K562 (cell line): Measurements from ENCODE around the gene ZNF613. TPM values are rescaled to one million over a fixed set of nuclear protein-coding genes. Genes with fewer than 3 reads are reported as not detected.

Experiments used
- CGGBP1 ChIP-seq: fragments of 250-450 bp; sonication (Bioruptor Pico); IDR thresholded peaks from 2 replicates; pipeline ENCODE4 v1.9.0; 2021; ENCODE audit warnings: mild to moderate bottlenecking
- CTCF ChIP-seq, 3 experiments: IDR thresholded peaks in 2 of 3; conservative IDR thresholded peaks in 1 of 3; 2 replicates each; pipeline ENCODE4 v1.5.1; 2011 to 2012; ENCODE audit warnings: low read length in 3 of 3, mild to moderate bottlenecking in 3 of 3, control low read depth in 2 of 3, improper control_type of control experiment in 1 of 3, inconsistent platforms in 1 of 3, low read depth in 1 of 3, mixed read lengths in 1 of 3, moderate library complexity in 1 of 3; ENCODE audit not compliant: insufficient read depth in 2 of 3
- FUS ChIP-seq: fragments of 200-400 bp; formaldehyde crosslinking; optimal IDR thresholded peaks from 2 replicates; pipeline ENCODE3; 2017; ENCODE audit warnings: low read depth, low read length
- HLTF ChIP-seq: fragments of 450-650 bp; IDR thresholded peaks from 2 replicates; pipeline ENCODE4 v1.6.1; 2016
- KAT2B ChIP-seq: IDR thresholded peaks from one replicate; pipeline ENCODE4 v1.6.1; 2012; ENCODE audit warnings: low read depth, mild to moderate bottlenecking, control low read depth, inconsistent platforms, low read length, moderate library complexity
- MITF ChIP-seq: IDR thresholded peaks from 2 replicates; pipeline ENCODE4 v1.6.1; 2014; ENCODE audit warnings: antibody characterized with exemption
- NFATC3 ChIP-seq: fragments of 450-650 bp; IDR thresholded peaks from 2 replicates; pipeline ENCODE4 v1.6.1; 2017; ENCODE audit warnings: mild to moderate bottlenecking
- NR4A1 ChIP-seq, 2 experiments: fragments of 250-450 bp in 1 of 2; fragments of 450-650 bp in 1 of 2; sonication (Bioruptor Pico) in 1 of 2; IDR thresholded peaks; 2 replicates each; pipeline versions ENCODE4 v1.4.0 to v1.6.1; 2016 to 2020; ENCODE audit warnings: mild to moderate bottlenecking in 2 of 2, missing compliant biosample characterization in 1 of 2, missing genetic modification characterization in 1 of 2, moderate library complexity in 1 of 2
- PBX2 ChIP-seq, 2 experiments: IDR thresholded peaks in 1 of 2; conservative IDR thresholded peaks in 1 of 2; 2 replicates each; pipeline ENCODE4 v1.6.1; 2016; ENCODE audit warnings: low read depth in 2 of 2, mild to moderate bottlenecking in 1 of 2, missing compliant biosample characterization in 1 of 2, missing genetic modification characterization in 1 of 2, moderate library complexity in 1 of 2
- PCBP2 ChIP-seq: fragments of 200-400 bp; formaldehyde crosslinking; IDR thresholded peaks from 2 replicates; pipeline ENCODE4 v1.6.1; 2018; ENCODE audit warnings: low read length, low read depth, mild to moderate bottlenecking, moderate library complexity; ENCODE audit not compliant: poor library complexity, severe bottlenecking
- RCOR1 ChIP-seq, 2 experiments: IDR thresholded peaks; 2 replicates each; pipeline ENCODE4 v1.6.1; 2012; ENCODE audit warnings: low read depth in 2 of 2, low read length in 2 of 2, borderline replicate concordance in 1 of 2, improper control_type of control experiment in 1 of 2
- SIN3A ChIP-seq, 2 experiments: fragments of 150-350 bp in 1 of 2; IDR thresholded peaks; 2 replicates each; pipeline ENCODE4 v1.6.1; 2011 to 2016; ENCODE audit warnings: borderline replicate concordance in 2 of 2, low read depth in 2 of 2, low read length in 2 of 2, mild to moderate bottlenecking in 2 of 2, moderate library complexity in 2 of 2; ENCODE audit not compliant: control insufficient read depth in 1 of 2
- TAF9B ChIP-seq: fragments of 450-650 bp; IDR thresholded peaks from 2 replicates; pipeline ENCODE4 v1.6.1; 2018; ENCODE audit warnings: mild to moderate bottlenecking; ENCODE audit not compliant: partially characterized antibody
- TRIM25 ChIP-seq: fragments of 450-650 bp; IDR thresholded peaks from 2 replicates; pipeline ENCODE4 v1.7.0; 2016; ENCODE audit warnings: borderline replicate concordance
- ZEB2 ChIP-seq: fragments of 450-650 bp; IDR thresholded peaks from 2 replicates; pipeline ENCODE4 v1.6.1; 2016
- polyA plus RNA-seq, 8 experiments: library from polyadenylated mRNA; depleted of rRNA in 4 of 8; stranded (reverse) in 5 of 8; unstranded in 3 of 8; fragments of >200 nt; fragmentation: Nextera tagmentation in 2 of 8; fragmentation: Illumina TruSeq in 1 of 8; extraction: Ambion mirVana in 2 of 8; extraction: Trizol in 1 of 8; gene quantifications; 2 replicates each; pipeline versions ENCODE4 v1.2.1 to v1.2.3, GENCODE V29; 2011 to 2014; ENCODE audit warnings: inconsistent platforms in 1 of 8, missing spikeins in 1 of 8
- total RNA-seq, 7 experiments: library from RNA; depleted of rRNA in 6 of 7; stranded (reverse); fragments of >200 nt in 6 of 7; fragmentation: Illumina TruSeq in 2 of 7; extraction: Trizol in 2 of 7; gene quantifications; 2 replicates each; pipeline versions ENCODE4 v1.2.1 to v1.2.3, GENCODE V29; 2011 to 2021; ENCODE audit warnings: low replicate concordance in 1 of 7

ZNF613 gene
- total and polyA plus RNA-seq, 9 of the 15 experiments (the other 6 are each of a cell fraction or from before 2014, with no cell fraction given): 2.1 to 4.5 (median 2.7) TPM

GRCh38 chr19:51926784-51927741 lies at the start of gene ZNF613 (continued):
- TF ChIP-seq MITF (no peak), RCOR1 (IDR thresholded peaks at IDR 0.05; ENCODE audit: borderline replicate concordance in 1 of 2, low read depth in 2 of 2, low read length in 2 of 2) (no peak), KAT2B (no peak), ZEB2 (0 out of 2 replicates have a peak, but pooled peaks have one; percentile 14), CGGBP1 (CRISPR knock-in tag) (no peak), PBX2 (CRISPR knock-in tag; IDR thresholded peaks at IDR 0.05; ENCODE audit: low read depth) (peak; percentile 56; the same call in 1 of the 2 replicates), PBX2 (tag; conservative IDR thresholded peaks at IDR 0.05; ENCODE audit: low read depth) (peak; percentile 94), TAF9B (no peak), HLTF (peak; percentile 73; the same call in 1 of the 2 replicates), FUS (no peak), CTCF (IDR thresholded peaks at IDR 0.05 in 2 of 3, conservative IDR thresholded peaks at IDR 0.05 in 1 of 3; ENCODE audit: insufficient read depth in 2 of 3, low read depth in 1 of 3, low read length in 3 of 3) (peak in 2 of 3 experiments; percentile 46 to 47; a peak in 4 of 6 replicates), TRIM25 (no peak), SIN3A (IDR thresholded peaks at IDR 0.05; ENCODE audit: borderline replicate concordance in 2 of 2, control insufficient read depth in 1 of 2, low read depth in 2 of 2, low read length in 2 of 2) (peak in 1 of 2 experiments; percentile 30; a peak in 1 of 4 replicates), NR4A1 (CRISPR knock-in tag; IDR thresholded peaks at IDR 0.05) (0 out of 2 replicates have a peak, but pooled peaks have one; percentile 62), NR4A1 (tag; IDR thresholded peaks at IDR 0.05) (no peak), PCBP2 (no peak), NFATC3 (no peak)
